GM12878 (cell line): ENCODE results near the gene DEGS2. TPM values are rescaled to one million over a fixed set of nuclear protein-coding genes. Genes with fewer than 3 reads are reported as not detected.

ENCODE experiments used
- ATAC-seq: fragments of 200-7000 bp; cut with Tn5 transposase; 3 replicates; pipeline ENCODE4 v1.9.1; 2020; ENCODE audit warnings: mild to moderate bottlenecking, moderate library complexity
- BruUV-seq: library from RNA; stranded (reverse); fragments of 400-500 nt; replicated peaks from 2 replicates; lab custom pipeline; 2021; lab: Mats Ljungman, UMichigan
- CTCF ChIA-PET: fragments of 300-600 bp; sonication (Branson Sonifier 250); formaldehyde crosslinking; extraction: SDS; loops from one replicate; lab custom pipeline; 2021; ENCODE audit warnings: inconsistent platforms; lab: Yijun Ruan, JAX
- POLR2A ChIA-PET: fragments of 350-600 bp; formaldehyde crosslinking; extraction: SDS; loops from one replicate; lab custom pipeline; 2021; ENCODE audit warnings: inconsistent platforms; lab: Charles Lee
- RAD21 ChIA-PET: fragments of 300-600 bp; sonication (Branson Sonifier 250); formaldehyde crosslinking; loops from one replicate; lab custom pipeline; 2023; ENCODE audit warnings: antibody characterized with exemption; ENCODE audit not compliant: unreplicated experiment; lab: Charles Lee
- SMC1A ChIA-PET: fragments of 300-600 bp; sonication (Branson Sonifier 250); formaldehyde crosslinking; loops from one replicate; lab custom pipeline; 2023; ENCODE audit not compliant: unreplicated experiment, uncharacterized antibody; lab: Charles Lee
- DNase-seq: peaks from one replicate; pipeline ENCODE4 v3.0.0-alpha.2; 2011; ENCODE audit warnings: low read depth, low spot score
- FAIRE-seq: peaks from 3 replicates; lab custom pipeline; 2011; peaks lifted over from hg19 to GRCh38; lab: Jason Lieb, UNC
- H2AFZ ChIP-seq: 2 replicates; pipeline ENCODE4 v1.6.0; 2011; ENCODE audit warnings: low read depth, low read length, control low read depth; ENCODE audit not compliant: control insufficient read depth
- H3K27ac ChIP-seq: 2 replicates; pipeline ENCODE4 v1.5.1; 2011; ENCODE audit warnings: control low read depth; ENCODE audit not compliant: control insufficient read depth, insufficient read depth
- H3K27me3 ChIP-seq, 2 experiments: replicated peaks in 1 of 2; 2 replicates each; pipeline versions ENCODE4 v1.6.0 to v1.6.1; 2011; ENCODE audit warnings: low read length in 1 of 2; ENCODE audit not compliant: control insufficient read depth in 2 of 2, insufficient read depth in 2 of 2
- H3K36me3 ChIP-seq, 2 experiments: 2 replicates each; pipeline ENCODE4 v1.5.1; 2011; ENCODE audit warnings: low read length in 1 of 2; ENCODE audit not compliant: control insufficient read depth in 2 of 2, insufficient read depth in 2 of 2
- H3K4me1 ChIP-seq: 2 replicates; pipeline ENCODE4 v1.6.1; 2011; ENCODE audit warnings: mild to moderate bottlenecking, low read length, moderate library complexity, mixed read lengths; ENCODE audit not compliant: control insufficient read depth, insufficient read depth
- H3K4me2 ChIP-seq: 2 replicates; pipeline ENCODE4 v1.6.0; 2011; ENCODE audit warnings: control low read depth; ENCODE audit not compliant: control insufficient read depth, insufficient read depth
- H3K4me3 ChIP-seq: fragments of 200-600 bp; sonication (generic); 2 replicates; pipeline ENCODE4 v1.5.1; 2016
- H3K79me2 ChIP-seq: 2 replicates; pipeline ENCODE4 v1.6.0; 2011; ENCODE audit warnings: low read length; ENCODE audit not compliant: control insufficient read depth, insufficient read depth
- H3K9ac ChIP-seq: 2 replicates; pipeline ENCODE4 v1.8.0; 2011; ENCODE audit warnings: low read length, control low read depth, mixed read lengths; ENCODE audit not compliant: control insufficient read depth, insufficient read depth
- H3K9me3 ChIP-seq: replicated peaks from 3 replicates; pipeline ENCODE4 v1.5.1; 2011; ENCODE audit warnings: mild to moderate bottlenecking, low read length; ENCODE audit not compliant: control insufficient read depth, insufficient read depth
- H4K20me1 ChIP-seq: 2 replicates; pipeline ENCODE4 v1.6.0; 2011; ENCODE audit not compliant: control insufficient read depth, insufficient read depth
- ASH2L ChIP-seq: fragments of 300-600, 200-600 bp; sonication (generic); IDR thresholded peaks from 2 replicates; pipeline ENCODE4 v1.6.1; 2017; ENCODE audit warnings: low read depth, mild to moderate bottlenecking, borderline replicate concordance
- BACH1 ChIP-seq: fragments of 450-650 bp; IDR thresholded peaks from 2 replicates; pipeline ENCODE4 v1.6.1; 2017; ENCODE audit warnings: mild to moderate bottlenecking, borderline replicate concordance
- BMI1 ChIP-seq: fragments of 450-650 bp; IDR thresholded peaks from 2 replicates; pipeline ENCODE4 v1.6.1; 2016; ENCODE audit warnings: mild to moderate bottlenecking, moderate library complexity, borderline replicate concordance
- CHD4 ChIP-seq: fragments of 200-600 bp; sonication (generic); IDR thresholded peaks from 2 replicates; pipeline ENCODE4 v1.6.1; 2016; ENCODE audit warnings: mild to moderate bottlenecking
- MEF2B ChIP-seq: fragments of 450-650 bp; IDR thresholded peaks from 2 replicates; pipeline ENCODE4 v1.6.1; 2018; ENCODE audit warnings: mild to moderate bottlenecking, moderate library complexity; ENCODE audit not compliant: partially characterized antibody, poor library complexity, severe bottlenecking
- MXI1 ChIP-seq: fragments of 150-350 bp; IDR thresholded peaks from 2 replicates; pipeline ENCODE4 v1.6.1; 2011; ENCODE audit warnings: low read depth, mild to moderate bottlenecking, inconsistent platforms, low read length, improper control_type of control experiment
- NFXL1 ChIP-seq: fragments of 450-650 bp; IDR thresholded peaks from 2 replicates; pipeline ENCODE4 v1.6.1; 2017; ENCODE audit warnings: antibody characterized with exemption, mild to moderate bottlenecking, borderline replicate concordance
- NFYA ChIP-seq: IDR thresholded peaks from 2 replicates; pipeline ENCODE4 v1.6.1; 2011; ENCODE audit warnings: low read depth, mild to moderate bottlenecking, low read length, improper control_type of control experiment, borderline replicate concordance
- POLR2AphosphoS5 ChIP-seq: IDR thresholded peaks from 2 replicates; pipeline ENCODE4 v1.6.1; 2011; ENCODE audit warnings: mild to moderate bottlenecking, low read length, inconsistent platforms
- RCOR1 ChIP-seq: conservative IDR thresholded peaks from 2 replicates; pipeline ENCODE4 v1.6.1; 2012; ENCODE audit warnings: low read depth, low read length, improper control_type of control experiment
- RELA ChIP-seq: fragments of 450-650 bp; IDR thresholded peaks from 2 replicates; pipeline ENCODE4 v1.8.0; 2014; ENCODE audit warnings: borderline replicate concordance; ENCODE audit not compliant: partially characterized antibody
- YY1 ChIP-seq: IDR thresholded peaks from 2 replicates; pipeline ENCODE4 v1.6.1; 2011; ENCODE audit warnings: low read depth, mild to moderate bottlenecking, low read length
- WGBS: methylation state at CpG from one replicate; pipeline ENCODE4 v1.1.6; 2016; ENCODE audit warnings: low lambda C conversion rate; ENCODE audit not compliant: insufficient replicate concordance, insufficient coverage; ENCODE audit errors: missing lambda C conversion rate; 5-methylcytosine and 5-hydroxymethylcytosine counted together
- in situ Hi-C: fragments of 300-500 bp; cut with MboI; formaldehyde crosslinking; loops from 9 replicates; pipeline ENCODE4 v1.14.3; 2018; ENCODE audit warnings: mixed read lengths
- intact Hi-C: fragments of 100-400 bp; cut with micrococcal nuclease; formaldehyde crosslinking; loops from one replicate; pipeline ENCODE4 v1.14.2; 2022; ENCODE audit not compliant: unreplicated experiment
- polyA plus RNA-seq, 11 experiments: library from polyadenylated mRNA; depleted of rRNA in 4 of 11; unstranded in 6 of 11; stranded (reverse) in 5 of 11; fragments of >200 nt; fragmentation: Nextera tagmentation in 4 of 11; fragmentation: Illumina TruSeq in 1 of 11; extraction: Ambion mirVana in 4 of 11; extraction: Trizol in 1 of 11; gene quantifications; 1 replicate in 1 of 11; 2 replicates in 10 of 11; pipeline versions ENCODE4 v1.2.1 to v1.2.3, GENCODE V29; 2011 to 2016; ENCODE audit warnings: inconsistent platforms in 2 of 11, missing spikeins in 2 of 11, low read depth in 1 of 11
- total RNA-seq, 4 experiments: library from RNA; depleted of rRNA in 3 of 4; stranded (reverse); fragments of >200 nt in 3 of 4; fragmentation: Illumina TruSeq in 1 of 4; extraction: Trizol in 1 of 4; gene quantifications; 2 replicates each; pipeline versions ENCODE4 v1.2.1 to v1.2.3, GENCODE V29; 2013 to 2021
- TF ChIP-seq, protein P1 (sequence below): fragments of 450-650 bp; IDR thresholded peaks from 2 replicates; pipeline ENCODE4 v1.6.1; 2017; ENCODE audit warnings: mild to moderate bottlenecking, moderate library complexity
- TF ChIP-seq, protein P2 (sequence below): IDR thresholded peaks from 2 replicates; pipeline ENCODE4 v1.6.1; 2011; ENCODE audit warnings: mild to moderate bottlenecking, low read depth, low read length, moderate library complexity; ENCODE audit not compliant: insufficient replicate concordance

DEGS2 gene
- total and polyA plus RNA-seq, 10 of the 15 experiments (the other 5 are each of a cell fraction or from before 2014, with no cell fraction given) = 0.01 to 2.5 (median 0.45) TPM; not detected in 1

DNA sequence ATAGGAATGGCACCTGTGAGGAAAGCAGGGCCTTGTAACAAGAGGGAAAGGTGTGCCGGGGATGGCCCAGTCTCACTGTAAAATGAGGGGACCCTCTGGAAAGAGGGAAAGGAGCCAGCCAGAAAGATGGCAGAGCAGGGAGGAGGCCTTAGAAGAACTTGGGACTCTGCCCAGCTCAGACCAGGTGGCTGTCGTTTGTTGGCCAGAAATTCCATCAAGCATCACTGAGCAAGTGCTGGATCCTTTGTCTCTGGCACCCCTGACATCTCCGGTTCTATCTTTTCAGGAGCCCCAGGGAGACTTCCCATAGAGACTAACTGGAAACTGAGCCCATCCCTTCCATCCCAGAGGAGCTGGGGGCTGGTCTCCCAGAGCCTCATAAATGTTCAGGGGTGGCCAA is 43.3 kb downstream of the DEGS2 start:
- H3K4me2 ChIP-seq = no peak overlapping the region
- H3K9me3 ChIP-seq = no peaks in the 10 kb centered on the region
- ChIA-PET POLR2A (interaction anchor here (0.6 kb wide), 1 partner anchor 56 kb away, joined by 3 read pairs; no protein-coding TSS in a partner anchor), RAD21 (interaction anchor here (1.5 kb wide), 1 partner anchor 44 kb away, joined by 3 read pairs; no protein-coding TSS in a partner anchor), CTCF (interaction anchor here (0.6 to 1.8 kb wide), 2 partner anchors 22 to 77 kb away, joined by 4 to 5 read pairs; no protein-coding TSS in a partner anchor)
- H3K9ac ChIP-seq = no peak overlapping the region
- FAIRE-seq (no peak), DNase-seq (no peak), ATAC-seq (no peak)
- in situ Hi-C loops = no loop called here
- no TSS peak for BruUV-seq
- H3K27me3 ChIP-seq = no peaks in the 10 kb centered on the region
- no peak overlapping the region for H2AFZ ChIP-seq
- H3K4me1 ChIP-seq = no peaks in the 10 kb centered on the region
- TF ChIP-seq POLR2AphosphoS5 (no peak), RELA (no peak), MXI1 (no peak), CHD4 (no peak), BACH1 (no peak), YY1 (no peak), ASH2L (no peak), RCOR1 (no peak), NFYA (no peak), BMI1 (no peak), MEF2B (no peak), NFXL1 (no peak)
- TF ChIP-seq, protein P1, sequence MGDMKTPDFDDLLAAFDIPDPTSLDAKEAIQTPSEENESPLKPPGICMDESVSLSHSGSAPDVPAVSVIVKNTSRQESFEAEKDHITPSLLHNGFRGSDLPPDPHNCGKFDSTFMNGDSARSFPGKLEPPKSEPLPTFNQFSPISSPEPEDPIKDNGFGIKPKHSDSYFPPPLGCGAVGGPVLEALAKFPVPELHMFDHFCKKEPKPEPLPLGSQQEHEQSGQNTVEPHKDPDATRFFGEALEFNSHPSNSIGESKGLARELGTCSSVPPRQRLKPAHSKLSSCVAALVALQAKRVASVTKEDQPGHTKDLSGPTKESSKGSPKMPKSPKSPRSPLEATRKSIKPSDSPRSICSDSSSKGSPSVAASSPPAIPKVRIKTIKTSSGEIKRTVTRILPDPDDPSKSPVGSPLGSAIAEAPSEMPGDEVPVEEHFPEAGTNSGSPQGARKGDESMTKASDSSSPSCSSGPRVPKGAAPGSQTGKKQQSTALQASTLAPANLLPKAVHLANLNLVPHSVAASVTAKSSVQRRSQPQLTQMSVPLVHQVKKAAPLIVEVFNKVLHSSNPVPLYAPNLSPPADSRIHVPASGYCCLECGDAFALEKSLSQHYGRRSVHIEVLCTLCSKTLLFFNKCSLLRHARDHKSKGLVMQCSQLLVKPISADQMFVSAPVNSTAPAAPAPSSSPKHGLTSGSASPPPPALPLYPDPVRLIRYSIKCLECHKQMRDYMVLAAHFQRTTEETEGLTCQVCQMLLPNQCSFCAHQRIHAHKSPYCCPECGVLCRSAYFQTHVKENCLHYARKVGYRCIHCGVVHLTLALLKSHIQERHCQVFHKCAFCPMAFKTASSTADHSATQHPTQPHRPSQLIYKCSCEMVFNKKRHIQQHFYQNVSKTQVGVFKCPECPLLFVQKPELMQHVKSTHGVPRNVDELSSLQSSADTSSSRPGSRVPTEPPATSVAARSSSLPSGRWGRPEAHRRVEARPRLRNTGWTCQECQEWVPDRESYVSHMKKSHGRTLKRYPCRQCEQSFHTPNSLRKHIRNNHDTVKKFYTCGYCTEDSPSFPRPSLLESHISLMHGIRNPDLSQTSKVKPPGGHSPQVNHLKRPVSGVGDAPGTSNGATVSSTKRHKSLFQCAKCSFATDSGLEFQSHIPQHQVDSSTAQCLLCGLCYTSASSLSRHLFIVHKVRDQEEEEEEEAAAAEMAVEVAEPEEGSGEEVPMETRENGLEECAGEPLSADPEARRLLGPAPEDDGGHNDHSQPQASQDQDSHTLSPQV = no peak
- TF ChIP-seq, protein P2, sequence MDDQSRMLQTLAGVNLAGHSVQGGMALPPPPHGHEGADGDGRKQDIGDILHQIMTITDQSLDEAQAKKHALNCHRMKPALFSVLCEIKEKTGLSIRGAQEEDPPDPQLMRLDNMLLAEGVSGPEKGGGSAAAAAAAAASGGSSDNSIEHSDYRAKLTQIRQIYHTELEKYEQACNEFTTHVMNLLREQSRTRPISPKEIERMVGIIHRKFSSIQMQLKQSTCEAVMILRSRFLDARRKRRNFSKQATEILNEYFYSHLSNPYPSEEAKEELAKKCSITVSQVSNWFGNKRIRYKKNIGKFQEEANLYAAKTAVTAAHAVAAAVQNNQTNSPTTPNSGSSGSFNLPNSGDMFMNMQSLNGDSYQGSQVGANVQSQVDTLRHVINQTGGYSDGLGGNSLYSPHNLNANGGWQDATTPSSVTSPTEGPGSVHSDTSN = no peak
- TF ChIP-seq, all 136 proteins: peak for 0
- SMC1A ChIA-PET = interaction anchor here (0.8 to 1.3 kb wide), 2 partner anchors 44 to 133 kb away, joined by 3 to 4 read pairs; no protein-coding TSS in a partner anchor
- peaks cover 4 to 17% of the 10 kb centered on the region in 2 experiments; a peak in 3 of 4 replicates for H3K36me3 ChIP-seq
- H3K4me3 ChIP-seq = no peak overlapping the region
- no peaks in the 10 kb centered on the region for H3K79me2 ChIP-seq
- H4K20me1 ChIP-seq = no peaks in the 10 kb centered on the region
- H3K27ac ChIP-seq = no peak overlapping the region
- intact Hi-C loops = no loop called here
- WGBS = 64% methylated on average over 3 of the region's 3 CpGs
